ENCODE data around the gene PHAF1. TPM values are rescaled to one million over a fixed set of nuclear protein-coding genes. Genes with fewer than 3 reads are reported as not detected.

Gene PHAF1
- total and polyA plus RNA-seq, 2 of the 8 experiments (the other 6 are each of a cell fraction or from before 2014, with no cell fraction given), result 18.6 to 26.4 TPM

- TF ChIP-seq CHD7 (IDR thresholded peaks at IDR 0.05; ENCODE audit: insufficient replicate concordance, low read length) (no peak), CBX5 (IDR thresholded peaks at IDR 0.05; ENCODE audit: low read depth, low read length) (no peak), NRF1 (IDR thresholded peaks at IDR 0.05; ENCODE audit: low read depth, low read length) (no peak), ATF2 (IDR thresholded peaks at IDR 0.05; ENCODE audit: low read length) (no peak), SAP30 (IDR thresholded peaks at IDR 0.05; ENCODE audit: insufficient read depth, insufficient replicate concordance, low read length) (no peak), RBBP5 (IDR thresholded peaks at IDR 0.05; ENCODE audit: borderline replicate concordance, low read depth, low read length) (no peak), KDM5A (IDR thresholded peaks at IDR 0.05; ENCODE audit: low read length) (no peak), E2F6 (IDR thresholded peaks at IDR 0.05) (no peak), GABPA (IDR thresholded peaks at IDR 0.05; ENCODE audit: borderline replicate concordance, insufficient read depth, low read length) (no peak)
Observed at GRCh38 chr16:67181346-67181745, 71.6 kb downstream of the PHAF1 start (continued).

Measured in H1 (cell line).